Esophagus muscularis mucosa (tissue), 4 donors: ENCODE results near the gene CRHBP. TPM values are rescaled to one million over a fixed set of nuclear protein-coding genes. Genes with fewer than 3 reads are reported as not detected.

Experiments used
- DNase-seq: peaks from one replicate; pipeline ENCODE4 v3.0.0-alpha.2; 2017; ENCODE audit errors: extremely low spot score
- H3K27ac ChIP-seq, 4 donors: fragments of 200-600 bp; sonication (generic); replicated peaks in 1 of 4; 1 replicate in 3 of 4; 2 replicates in 1 of 4; pipeline ENCODE4 v1.5.1; 2016 to 2019; ENCODE audit warnings: mild to moderate bottlenecking in 1 of 4
- H3K27me3 ChIP-seq, 4 donors: fragments of 200-600 bp; sonication (generic); one replicate each; pipeline versions ENCODE4 v1.5.1 to v1.6.0; 2016 to 2019
- H3K36me3 ChIP-seq, 4 donors: fragments of 200-600 bp; sonication (generic); one replicate each; pipeline ENCODE4 v1.5.1; 2016 to 2019
- H3K4me1 ChIP-seq, 4 donors: fragments of 200-600 bp; sonication (generic); one replicate each; pipeline ENCODE4 v1.5.1; 2016 to 2019
- H3K4me3 ChIP-seq, 4 donors: fragments of 200-600 bp; sonication (generic); 1 replicate in 2 of 4; 2 replicates in 2 of 4; pipeline ENCODE4 v1.5.1; 2016 to 2019; ENCODE audit warnings: mild to moderate bottlenecking in 4 of 4, moderate library complexity in 1 of 4
- H3K9me3 ChIP-seq, 4 donors: fragments of 200-600 bp; sonication (generic); 1 replicate in 3 of 4; 2 replicates in 1 of 4; pipeline ENCODE4 v1.5.1; 2016 to 2019
- CTCF ChIP-seq, 3 experiments: fragments of 200-600 bp in 2 of 3; fragments of 450-650 bp in 1 of 3; sonication (generic) in 2 of 3; IDR thresholded peaks; one replicate each; pipeline ENCODE4 v1.5.1; 2017 to 2019; ENCODE audit warnings: antibody characterized with exemption in 3 of 3, mild to moderate bottlenecking in 2 of 3, moderate library complexity in 1 of 3
- EP300 ChIP-seq: sonication (generic); formaldehyde crosslinking; IDR thresholded peaks from one replicate; pipeline ENCODE4 v1.6.1; 2017; ENCODE audit warnings: antibody characterized with exemption
- POLR2A ChIP-seq: fragments of 450-650 bp; IDR thresholded peaks from one replicate; pipeline ENCODE4 v1.6.1; 2017; ENCODE audit warnings: antibody characterized with exemption, moderate library complexity, mild to moderate bottlenecking, low read depth
- POLR2AphosphoS5 ChIP-seq, 2 donors: sonication (generic); formaldehyde crosslinking; IDR thresholded peaks; one replicate each; pipeline ENCODE4 v1.6.1; 2017; ENCODE audit warnings: antibody characterized with exemption in 2 of 2
- WGBS: methylation state at CpG from one replicate; pipeline ENCODE4 v1.1.5; 2018; 5-methylcytosine and 5-hydroxymethylcytosine counted together
- intact Hi-C: fragments of 100-400 bp; cut with DNase I; formaldehyde crosslinking; loops from one replicate; pipeline ENCODE4 v1.15.1; 2023
- total RNA-seq, 4 donors: library from RNA; depleted of rRNA; stranded (reverse); fragments of >200 nt; gene quantifications; one replicate each; pipeline versions ENCODE4 v1.1.0 to v1.2.1, GENCODE V29; 2016

Gene CRHBP
- total RNA-seq, 4 donors from 2014 or later = 0.52 to 1.8 (median 0.84) TPM; not detected in 1

- intact Hi-C loops = no loop called here
- TF ChIP-seq POLR2A (no peak), CTCF (IDR thresholded peaks at IDR 0.05) (no peak), EP300 (no peak)
- no peak for DNase-seq
Measured at GRCh38 chr5:76971511-76971910, 18.7 kb downstream of the CRHBP start.

GRCh38 chr5:76972689-76973088 lies 19.8 kb downstream of the CRHBP start:
- Histone ChIP-seq H3K4me3 (no peak overlapping the region), H3K4me1 (no peaks in the 10 kb centered on the region), H3K9me3 (no peaks in the 10 kb centered on the region), H3K27me3 (no peaks in the 10 kb centered on the region), H3K27ac (no peak overlapping the region), H3K36me3 (no peaks in the 10 kb centered on the region)
- 84% methylated on average over 2 of the region's 2 CpGs for whole genome bisulfite sequencing
- no peak for DNase-seq
- TF ChIP-seq CTCF (IDR thresholded peaks at IDR 0.05) (no peak), POLR2A (no peak), POLR2AphosphoS5 (IDR thresholded peaks at IDR 0.05) (no peak)
- intact Hi-C loops = no loop called here

More at GRCh38 chr5:76971511-76971910, 18.7 kb downstream of the CRHBP start:
- Histone ChIP-seq H3K4me3 (no peak overlapping the region), H3K9me3 (no peaks in the 10 kb centered on the region), H3K36me3 (no peaks in the 10 kb centered on the region), H3K4me1 (no peaks in the 10 kb centered on the region), H3K27me3 (no peaks in the 10 kb centered on the region), H3K27ac (no peak overlapping the region)
- WGBS = 37% methylated on average over 2 of the region's 2 CpGs

- WGBS = 67% methylated on average over 2 of the region's 2 CpGs
- DNase-seq = no peak
- Histone ChIP-seq H3K36me3 (no peaks in the 10 kb centered on the region), H3K27ac (no peak overlapping the region), H3K4me1 (no peaks in the 10 kb centered on the region), H3K4me3 (no peak overlapping the region), H3K27me3 (no peaks in the 10 kb centered on the region), H3K9me3 (no peaks in the 10 kb centered on the region)
- intact Hi-C loops = no loop called here
- TF ChIP-seq POLR2A = no peak
- no peak for TF ChIP-seq CTCF (IDR thresholded peaks at IDR 0.05)
- no peak for TF ChIP-seq POLR2AphosphoS5 (IDR thresholded peaks at IDR 0.05)
- no peak for TF ChIP-seq EP300
Measured at GRCh38 chr5:76974785-76975184, 21.9 kb downstream of the CRHBP start.

- intact Hi-C loops = no loop called here
- H3K36me3 ChIP-seq = no peaks in the 10 kb centered on the region
- DNase-seq = no peak
- H3K4me3 ChIP-seq = no peak overlapping the region
- H3K27ac ChIP-seq = no peak overlapping the region
- WGBS = 68% methylated on average over 2 of the region's 2 CpGs
- no peak for TF ChIP-seq EP300
- TF ChIP-seq POLR2A = no peak
- TF ChIP-seq CTCF (IDR thresholded peaks at IDR 0.05) = no peak
- no peak for TF ChIP-seq POLR2AphosphoS5 (IDR thresholded peaks at IDR 0.05)
- no peaks in the 10 kb centered on the region for H3K27me3 ChIP-seq
- H3K4me1 ChIP-seq = no peaks in the 10 kb centered on the region
- H3K9me3 ChIP-seq = no peaks in the 10 kb centered on the region
Measured at GRCh38 chr5:76978869-76979268, 26.0 kb downstream of the CRHBP start.

GRCh38 chr5:76980518-76981144 lies 27.8 kb downstream of the CRHBP start:
- H3K9me3 ChIP-seq = no peaks in the 10 kb centered on the region
- H3K4me3 ChIP-seq = no peak overlapping the region
- no peaks in the 10 kb centered on the region for H3K27me3 ChIP-seq
- intact Hi-C loops = no loop called here
- H3K4me1 ChIP-seq = no peaks in the 10 kb centered on the region
- no peak overlapping the region for H3K27ac ChIP-seq
- DNase-seq = no peak
- 90% methylated on average over 8 of the region's 8 CpGs for WGBS
- TF ChIP-seq POLR2AphosphoS5 (IDR thresholded peaks at IDR 0.05) = no peak
- no peak for TF ChIP-seq POLR2A
- TF ChIP-seq EP300 = no peak
- TF ChIP-seq CTCF (IDR thresholded peaks at IDR 0.05) = no peak
- no peaks in the 10 kb centered on the region for H3K36me3 ChIP-seq
